PC-3 (cell line): ENCODE results near the gene ATP8A1.

Experiments
- CTCF ChIP-seq: fragments of 300-600 bp; sonication (generic); conservative IDR thresholded peaks from 2 replicates; pipeline ENCODE4 v1.5.1; 2017; ENCODE audit warnings: antibody characterized with exemption, low read depth, mild to moderate bottlenecking, low read length
- EZH2 ChIP-seq: fragments of 300-600 bp; sonication (generic); IDR thresholded peaks from one replicate; pipeline ENCODE4 v1.6.1; 2017; ENCODE audit warnings: antibody characterized with exemption, mild to moderate bottlenecking, low read length; ENCODE audit not compliant: unreplicated experiment
- EZH2phosphoT487 ChIP-seq: fragments of 300-600 bp; sonication (generic); IDR thresholded peaks from 2 replicates; pipeline ENCODE4 v1.6.1; 2018; ENCODE audit warnings: mild to moderate bottlenecking, antibody characterized with exemption, low read length, borderline replicate concordance

DNA sequence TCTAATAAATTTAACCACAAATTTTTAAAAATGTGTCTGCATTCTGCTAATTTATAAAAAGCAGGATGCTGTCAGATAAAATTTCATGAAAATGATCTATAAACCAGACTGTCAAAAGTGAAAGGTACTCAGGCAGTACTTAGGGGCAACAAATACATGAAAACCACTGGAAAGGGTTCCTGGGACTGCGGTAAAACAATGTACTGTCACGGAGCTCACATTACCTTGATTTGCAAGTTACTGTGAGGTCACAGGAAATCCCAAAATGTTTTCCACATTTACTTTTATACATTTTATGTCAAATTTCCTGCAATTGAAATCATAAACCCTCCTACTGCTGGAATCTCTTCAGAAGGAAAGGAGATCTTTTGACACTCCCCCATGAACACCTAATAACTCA is 214.3 kb downstream of the ATP8A1 start:
- TF ChIP-seq EZH2 (no peak), CTCF (no peak), EZH2phosphoT487 (no peak)
